GM19035 (cell line): ENCODE measurements around the gene EMC9.

Experiments used
- ATAC-seq: cut with Tn5 transposase; IDR thresholded peaks from one replicate; pipeline ENCODE4 v1.9.1; 2021; ENCODE audit not compliant: unreplicated experiment

The EMC9 gene

GRCh38 chr14:24132061-24132685, 9.2 kb downstream of the EMC9 start:
- no peak for ATAC-seq

- no peak for ATAC-seq
These were observed 9.8 kb downstream of the EMC9 start for GRCh38 chr14:24131549-24131966.

GRCh38 chr14:24130717-24131548, 10.5 kb downstream of the EMC9 start:
- no peak for ATAC-seq

GRCh38 chr14:24130380-24130716, 11.0 kb downstream of the EMC9 start, which contains the start of gene FITM1:
TSS of gene FITM1 (plus strand) at chr14:24130659. CDS start at chr14:24131564, 905 bp downstream.
- no peak for ATAC-seq

GRCh38 chr14:24129410-24129998, 11.9 kb downstream of the EMC9 start:
- ATAC-seq: no peak

- ATAC-seq: no peak
These were observed 13.7 kb downstream of the EMC9 start for GRCh38 chr14:24127673-24128072.

- no peak for ATAC-seq
These were observed 14.5 kb downstream of the EMC9 start for GRCh38 chr14:24126939-24127338.

GRCh38 chr14:24123424-24124417, 17.7 kb downstream of the EMC9 start:
- peak; percentile 61 for ATAC-seq

- no peak for ATAC-seq
These were observed 18.5 kb downstream of the EMC9 start for GRCh38 chr14:24122898-24123297.

GRCh38 chr14:24122416-24122815, 19.0 kb downstream of the EMC9 start:
- no peak for ATAC-seq

GRCh38 chr14:24121210-24121609, 20.2 kb downstream of the EMC9 start:
- no peak for ATAC-seq

- ATAC-seq: no peak
These were observed 21.7 kb downstream of the EMC9 start for GRCh38 chr14:24119691-24120090.

GRCh38 chr14:24117179-24117578, 24.2 kb downstream of the EMC9 start:
- no peak for ATAC-seq

GRCh38 chr14:24116128-24116814, 25.1 kb downstream of the EMC9 start:
- ATAC-seq: no peak

- no peak for ATAC-seq
These were observed 25.8 kb downstream of the EMC9 start for GRCh38 chr14:24115422-24116127.

- peak; percentile 81 for ATAC-seq
These were observed 26.6 kb downstream of the EMC9 start, which contains the start of the genes DCAF11 and NRL for GRCh38 chr14:24114532-24115421. TSS of gene DCAF11 (plus strand) at chr14:24114777. CDS start at chr14:24115595, 818 bp downstream. TSS of gene NRL (minus strand) at chr14:24114949. CDS start at chr14:24082848, 32,101 bp downstream.

- ATAC-seq: peak; percentile 32
These were observed 27.4 kb downstream of the EMC9 start for GRCh38 chr14:24113801-24114531.

- ATAC-seq: no peak
These were observed 28.0 kb downstream of the EMC9 start for GRCh38 chr14:24113379-24113800.
